GM12878 (cell line): ENCODE data around the gene TSSC4. TPM values are rescaled to one million over a fixed set of nuclear protein-coding genes. Genes with fewer than 3 reads are reported as not detected.

Experiments
- ATF3 ChIP-seq: IDR thresholded peaks from 2 replicates; pipeline ENCODE4 v1.6.1; 2011; ENCODE audit warnings: low read depth, mild to moderate bottlenecking, low read length, moderate library complexity, borderline replicate concordance; ENCODE audit errors: extremely low read depth
- ATF7 ChIP-seq: fragments of 450-650 bp; IDR thresholded peaks from 2 replicates; pipeline ENCODE4 v1.6.1; 2016; ENCODE audit warnings: low read depth, mild to moderate bottlenecking
- CREB1 ChIP-seq: IDR thresholded peaks from 2 replicates; pipeline ENCODE4 v1.6.1; 2012; ENCODE audit warnings: low read depth, mild to moderate bottlenecking, inconsistent platforms
- CREM ChIP-seq: IDR thresholded peaks from 2 replicates; pipeline ENCODE4 v1.6.1; 2014; ENCODE audit warnings: antibody characterized with exemption, low read depth
- CTCF ChIP-seq, 3 experiments: IDR thresholded peaks in 2 of 3; conservative IDR thresholded peaks in 1 of 3; 2 replicates each; pipeline ENCODE4 v1.5.1; 2011; ENCODE audit warnings: low read depth in 3 of 3, low read length in 3 of 3, mild to moderate bottlenecking in 3 of 3, control low read depth in 2 of 3, moderate library complexity in 2 of 3, inconsistent platforms in 1 of 3, mixed read lengths in 1 of 3; ENCODE audit not compliant: control insufficient read depth in 2 of 3, insufficient read depth in 1 of 3; ENCODE audit errors: extremely low read depth in 1 of 3
- RCOR1 ChIP-seq: conservative IDR thresholded peaks from 2 replicates; pipeline ENCODE4 v1.6.1; 2012; ENCODE audit warnings: low read depth, low read length, improper control_type of control experiment
- RELB ChIP-seq: fragments of 450-650 bp; IDR thresholded peaks from 2 replicates; pipeline ENCODE4 v1.6.1; 2017; ENCODE audit warnings: low read depth, mild to moderate bottlenecking, moderate library complexity
- SMAD5 ChIP-seq: IDR thresholded peaks from 2 replicates; pipeline ENCODE4 v1.6.1; 2016; ENCODE audit warnings: antibody characterized with exemption, low read depth
- ZBTB40 ChIP-seq: fragments of 450-650 bp; IDR thresholded peaks from 2 replicates; pipeline ENCODE4 v1.6.1; 2016; ENCODE audit warnings: mild to moderate bottlenecking, moderate library complexity, borderline replicate concordance
- ZNF622 ChIP-seq: fragments of 450-650 bp; IDR thresholded peaks from 2 replicates; pipeline ENCODE4 v1.6.1; 2017; ENCODE audit warnings: mild to moderate bottlenecking, inconsistent platforms
- polyA plus RNA-seq, 11 experiments: library from polyadenylated mRNA; depleted of rRNA in 4 of 11; unstranded in 6 of 11; stranded (reverse) in 5 of 11; fragments of >200 nt; fragmentation: Nextera tagmentation in 4 of 11; fragmentation: Illumina TruSeq in 1 of 11; extraction: Ambion mirVana in 4 of 11; extraction: Trizol in 1 of 11; gene quantifications; 1 replicate in 1 of 11; 2 replicates in 10 of 11; pipeline versions ENCODE4 v1.2.1 to v1.2.3, GENCODE V29; 2011 to 2016; ENCODE audit warnings: inconsistent platforms in 2 of 11, missing spikeins in 2 of 11, low read depth in 1 of 11
- total RNA-seq, 4 experiments: library from RNA; depleted of rRNA in 3 of 4; stranded (reverse); fragments of >200 nt in 3 of 4; fragmentation: Illumina TruSeq in 1 of 4; extraction: Trizol in 1 of 4; gene quantifications; 2 replicates each; pipeline versions ENCODE4 v1.2.1 to v1.2.3, GENCODE V29; 2013 to 2021

TSSC4 gene
- total and polyA plus RNA-seq, 10 of the 15 experiments (the other 5 are each of a cell fraction or from before 2014, with no cell fraction given), result 0.69 to 70.1 (median 25.7) TPM

GRCh38 chr11:2377511-2378443 is 22.8 kb upstream of the TSSC4 start (continued):
- no peak for TF ChIP-seq ATF3
- no peak for TF ChIP-seq ZBTB40
- TF ChIP-seq CREB1, result peak; percentile 84
- TF ChIP-seq RCOR1, result no peak
- peak; percentile 70 for TF ChIP-seq ATF7
- no peak for TF ChIP-seq ZNF622
- TF ChIP-seq SMAD5, result no peak
- no peak for TF ChIP-seq CTCF (IDR thresholded peaks at IDR 0.05 in 2 of 3, conservative IDR thresholded peaks at IDR 0.05 in 1 of 3; ENCODE audit: control insufficient read depth in 2 of 3, extremely low read depth in 1 of 3, insufficient read depth in 1 of 3, low read depth in 3 of 3, low read length in 3 of 3)
- 0 out of 2 replicates have a peak, but pooled peaks have one; percentile 28 for TF ChIP-seq RELB
- 0 out of 2 replicates have a peak, but pooled peaks have one; percentile 46 for TF ChIP-seq CREM
